Mesendoderm (in vitro differentiated cells): ENCODE data around the gene CYB561A3.
A peak's percentile ranks its signal among the peaks of the same experiment; 100 is the strongest.

Source experiments
- DNase-seq: peaks from one replicate; pipeline ENCODE4 v3.0.0; 2013
- H2AK5ac ChIP-seq: 2 replicates; pipeline ENCODE4 v1.6.1; 2013; ENCODE audit warnings: low read length, inconsistent platforms
- H2BK120ac ChIP-seq: 2 replicates; pipeline ENCODE4 v1.6.1; 2013; ENCODE audit warnings: low read depth, mild to moderate bottlenecking, low read length, moderate library complexity, mixed read lengths
- H2BK15ac ChIP-seq: replicated peaks from 2 replicates; pipeline ENCODE4 v1.6.1; 2013; ENCODE audit warnings: low read depth, mild to moderate bottlenecking, moderate library complexity
- H2BK5ac ChIP-seq: 2 replicates; pipeline ENCODE4 v1.6.1; 2013; ENCODE audit warnings: low read length, inconsistent platforms
- H3K18ac ChIP-seq: 2 replicates; pipeline ENCODE4 v1.6.1; 2013; ENCODE audit warnings: mild to moderate bottlenecking, low read length, mixed read lengths
- H3K23ac ChIP-seq: one replicate; pipeline ENCODE4 v1.6.1; 2013; ENCODE audit warnings: low read length
- H3K27ac ChIP-seq: 2 replicates; pipeline ENCODE4 v1.5.1; 2013; ENCODE audit warnings: low read depth, mild to moderate bottlenecking, inconsistent platforms, low read length, moderate library complexity
- H3K27me3 ChIP-seq: 2 replicates; pipeline ENCODE4 v1.6.1; 2013; ENCODE audit warnings: low read length, control low read depth, mild to moderate bottlenecking, inconsistent platforms; ENCODE audit not compliant: insufficient read depth, poor library complexity
- H3K36me3 ChIP-seq: 2 replicates; pipeline ENCODE4 v1.6.1; 2013; ENCODE audit warnings: low read length, inconsistent platforms; ENCODE audit not compliant: control insufficient read depth, insufficient read depth
- H3K4ac ChIP-seq: one replicate; pipeline ENCODE4 v1.6.1; 2013; ENCODE audit warnings: low read depth, mild to moderate bottlenecking, low read length, moderate library complexity
- H3K4me1 ChIP-seq: 2 replicates; pipeline ENCODE4 v1.6.1; 2013; ENCODE audit warnings: low read depth, low read length, inconsistent platforms; ENCODE audit not compliant: control insufficient read depth
- H3K4me2 ChIP-seq: 2 replicates; pipeline ENCODE4 v1.6.1; 2013; ENCODE audit warnings: low read length
- H3K4me3 ChIP-seq: 2 replicates; pipeline ENCODE4 v1.5.1; 2013; ENCODE audit warnings: mild to moderate bottlenecking, low read length
- H3K56ac ChIP-seq: one replicate; pipeline ENCODE4 v1.6.1; 2013; ENCODE audit warnings: low read length
- H3K79me1 ChIP-seq: 2 replicates; pipeline ENCODE4 v1.6.1; 2013; ENCODE audit warnings: low read length, inconsistent platforms
- H3K79me2 ChIP-seq: 2 replicates; pipeline ENCODE4 v1.6.1; 2013; ENCODE audit warnings: mild to moderate bottlenecking, low read length; ENCODE audit not compliant: control insufficient read depth, insufficient read depth
- H3K9ac ChIP-seq: 2 replicates; pipeline ENCODE4 v1.6.1; 2013; ENCODE audit warnings: low read length, inconsistent platforms
- H4K5ac ChIP-seq: one replicate; pipeline ENCODE4 v1.6.1; 2013; ENCODE audit warnings: low read length
- H4K8ac ChIP-seq: one replicate; pipeline ENCODE4 v1.6.1; 2013; ENCODE audit warnings: low read depth, mild to moderate bottlenecking, control low read depth, low read length, moderate library complexity
- WGBS: extraction: QIAGEN DNeasy Blood & Tissue Kit; methylation state at CpG from one replicate; pipeline ENCODE4 v1.1.7; 2013; ENCODE audit warnings: low lambda C conversion rate, missing lambda C conversion rate; ENCODE audit not compliant: insufficient coverage; ENCODE audit errors: extremely low coverage; 5-methylcytosine and 5-hydroxymethylcytosine counted together

Gene CYB561A3

DNA sequence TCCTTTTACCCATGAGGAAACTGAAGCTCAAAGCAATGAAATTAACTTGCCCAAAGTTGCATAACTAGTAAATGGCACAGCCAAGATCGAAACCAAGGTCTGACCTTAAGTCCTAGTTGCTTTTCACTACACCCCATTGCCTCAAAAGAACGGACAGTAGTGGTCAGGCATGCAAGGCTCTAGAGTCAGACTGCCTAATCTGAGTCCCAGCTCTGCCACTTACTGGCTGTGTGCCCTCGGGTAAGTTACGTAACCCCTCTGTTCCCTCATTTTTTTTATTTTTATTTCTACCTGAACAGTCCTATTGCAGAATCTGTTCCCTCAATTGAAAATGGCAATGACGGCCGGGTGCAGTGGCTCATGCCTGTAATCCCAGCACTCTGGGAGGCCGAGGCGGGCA, 9.6 kb downstream of the CYB561A3 start:
- Histone ChIP-seq H3K4me2 (no peak overlapping the region), H2AK5ac (no peak overlapping the region), H3K4ac (no peak overlapping the region), H3K23ac (no peak overlapping the region), H2BK120ac (no peak overlapping the region), H3K36me3 (peaks cover 3% of the 10 kb centered on the region), H3K18ac (no peak overlapping the region), H3K27me3 (no peaks in the 10 kb centered on the region), H2BK15ac (no peak overlapping the region), H4K8ac (no peak overlapping the region), H3K4me1 (no peaks in the 10 kb centered on the region), H3K56ac (no peak overlapping the region), H3K79me1 (no peaks in the 10 kb centered on the region), H3K79me2 (no peaks in the 10 kb centered on the region), H3K4me3 (no peak overlapping the region), H3K27ac (no peak overlapping the region), H2BK5ac (no peak overlapping the region), H4K5ac (no peak overlapping the region), H3K9ac (no peak overlapping the region)
- no CpG with 5 or more reads among the region's 8 CpGs for WGBS
- DNase-seq: no peak

DNA sequence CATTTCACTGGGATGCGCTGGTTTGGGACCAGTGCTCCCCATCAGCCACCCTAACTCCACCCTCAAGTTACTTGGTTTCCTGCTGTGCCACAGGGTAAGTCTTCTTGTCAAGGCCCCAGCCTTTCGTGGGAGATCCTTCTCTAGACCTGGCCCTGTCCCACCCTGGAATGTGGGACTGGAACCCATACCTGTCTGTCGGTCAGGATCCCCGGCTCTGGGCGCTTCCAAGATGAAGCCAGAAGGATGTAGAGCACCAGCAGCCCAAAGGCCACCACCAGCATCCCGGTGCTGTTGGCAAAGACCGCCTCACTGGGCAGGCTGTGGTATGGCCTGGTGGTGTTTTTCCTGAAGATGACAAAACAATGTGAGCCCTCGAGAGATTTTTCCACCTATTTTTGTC, 10.9 kb downstream of the CYB561A3 start:
- H3K79me1 ChIP-seq: no peaks in the 10 kb centered on the region
- H3K4me1 ChIP-seq: no peaks in the 10 kb centered on the region
- no peak overlapping the region for H3K27ac ChIP-seq
- H2BK120ac ChIP-seq: no peak overlapping the region
- WGBS: no CpG with 5 or more reads among the region's 8 CpGs
- no peak for DNase-seq
- no peaks in the 10 kb centered on the region for H3K27me3 ChIP-seq
- H3K36me3 ChIP-seq: peaks cover 3% of the 10 kb centered on the region
- no peak overlapping the region for H3K9ac ChIP-seq
- no peak overlapping the region for H4K5ac ChIP-seq
- no peak overlapping the region for H4K8ac ChIP-seq
- H3K23ac ChIP-seq: no peak overlapping the region
- no peaks in the 10 kb centered on the region for H3K79me2 ChIP-seq
- no peak overlapping the region for H2BK15ac ChIP-seq
- H3K56ac ChIP-seq: no peak overlapping the region
- no peak overlapping the region for H3K4me3 ChIP-seq
- no peak overlapping the region for H2BK5ac ChIP-seq
- H2AK5ac ChIP-seq: no peak overlapping the region
- H3K4me2 ChIP-seq: no peak overlapping the region
- H3K4ac ChIP-seq: no peak overlapping the region
- H3K18ac ChIP-seq: no peak overlapping the region

DNA sequence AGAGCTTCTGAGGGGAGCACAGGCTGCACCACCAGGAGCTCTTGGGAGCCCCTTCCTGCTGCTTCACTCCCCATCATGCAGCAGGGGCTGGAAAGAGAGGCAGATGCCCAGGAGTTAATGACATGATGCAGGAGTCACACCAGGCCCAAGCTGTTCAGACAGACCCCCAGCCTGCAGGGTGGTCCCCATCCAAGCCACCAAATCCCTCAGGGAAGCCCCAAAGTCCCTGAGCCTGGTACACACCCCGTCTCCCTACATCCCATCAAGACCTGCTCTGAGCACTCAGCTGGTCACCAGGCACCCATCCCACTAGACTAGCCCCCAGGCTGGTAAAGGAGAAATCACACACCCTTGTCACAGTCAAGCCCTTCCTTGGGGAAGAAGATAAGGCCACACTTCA, 11.3 kb downstream of the CYB561A3 start:
- H2AK5ac ChIP-seq: no peak overlapping the region
- no peak overlapping the region for H3K18ac ChIP-seq
- H3K9ac ChIP-seq: no peak overlapping the region
- no peak overlapping the region for H3K4ac ChIP-seq
- H3K4me3 ChIP-seq: no peak overlapping the region
- H3K4me2 ChIP-seq: no peak overlapping the region
- H3K79me1 ChIP-seq: no peaks in the 10 kb centered on the region
- no peaks in the 10 kb centered on the region for H3K27me3 ChIP-seq
- no CpG with 5 or more reads among the region's 1 CpG for WGBS
- no peak overlapping the region for H2BK120ac ChIP-seq
- no peak overlapping the region for H2BK15ac ChIP-seq
- H3K27ac ChIP-seq: no peak overlapping the region
- H3K23ac ChIP-seq: no peak overlapping the region
- no peak overlapping the region for H4K5ac ChIP-seq
- no peak for DNase-seq
- H4K8ac ChIP-seq: no peak overlapping the region
- H2BK5ac ChIP-seq: no peak overlapping the region
- peaks cover 3% of the 10 kb centered on the region for H3K36me3 ChIP-seq
- H3K56ac ChIP-seq: no peak overlapping the region
- no peaks in the 10 kb centered on the region for H3K79me2 ChIP-seq
- no peaks in the 10 kb centered on the region for H3K4me1 ChIP-seq

DNA sequence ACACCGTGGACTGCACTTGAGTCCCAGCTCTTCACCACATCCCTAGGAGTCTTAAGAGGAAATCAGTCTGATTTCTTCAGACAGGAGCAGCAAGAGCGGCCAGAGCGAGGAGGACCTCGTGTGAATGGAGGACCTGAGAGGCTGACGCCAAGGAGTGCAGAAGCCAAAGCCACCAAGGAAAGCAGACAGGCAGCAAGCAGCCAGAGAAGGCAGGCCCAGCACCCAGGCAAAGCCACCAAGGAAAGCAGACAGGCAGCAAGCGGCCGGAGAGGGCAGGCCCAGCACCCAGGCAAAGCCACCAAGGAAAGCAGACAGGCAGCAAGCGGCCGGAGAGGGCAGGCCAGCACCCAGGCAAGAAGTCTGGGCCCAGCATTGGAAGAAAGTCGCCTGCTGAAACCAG, 11.8 kb downstream of the CYB561A3 start:
- Histone ChIP-seq H3K4me2 (no peak overlapping the region), H3K4me1 (no peaks in the 10 kb centered on the region), H2BK120ac (no peak overlapping the region), H3K79me2 (no peaks in the 10 kb centered on the region), H3K36me3 (peaks cover 3% of the 10 kb centered on the region), H3K4ac (no peak overlapping the region), H4K8ac (no peak overlapping the region), H3K23ac (no peak overlapping the region), H3K4me3 (no peak overlapping the region), H2BK15ac (no peak overlapping the region), H2BK5ac (no peak overlapping the region), H3K27ac (no peak overlapping the region), H4K5ac (no peak overlapping the region), H2AK5ac (no peak overlapping the region), H3K18ac (no peak overlapping the region), H3K56ac (no peak overlapping the region), H3K27me3 (no peaks in the 10 kb centered on the region), H3K79me1 (no peaks in the 10 kb centered on the region), H3K9ac (no peak overlapping the region)
- no CpG with 5 or more reads among the region's 10 CpGs for WGBS
- no peak for DNase-seq

- DNase-seq: no peak
- no peak overlapping the region for H3K4me2 ChIP-seq
- H2AK5ac ChIP-seq: no peak overlapping the region
- H3K4ac ChIP-seq: no peak overlapping the region
- WGBS: no CpG with 5 or more reads among the region's 12 CpGs
- no peak overlapping the region for H3K9ac ChIP-seq
- no peak overlapping the region for H3K27ac ChIP-seq
- no peaks in the 10 kb centered on the region for H3K79me1 ChIP-seq
- H3K4me3 ChIP-seq: no peak overlapping the region
- H3K36me3 ChIP-seq: peaks cover 3% of the 10 kb centered on the region
- H3K4me1 ChIP-seq: no peaks in the 10 kb centered on the region
- no peak overlapping the region for H2BK5ac ChIP-seq
- H3K18ac ChIP-seq: no peak overlapping the region
- no peak overlapping the region for H2BK15ac ChIP-seq
- H4K8ac ChIP-seq: no peak overlapping the region
- no peaks in the 10 kb centered on the region for H3K79me2 ChIP-seq
- H3K56ac ChIP-seq: no peak overlapping the region
- H3K23ac ChIP-seq: no peak overlapping the region
- H3K27me3 ChIP-seq: no peaks in the 10 kb centered on the region
- H2BK120ac ChIP-seq: no peak overlapping the region
- H4K5ac ChIP-seq: no peak overlapping the region
Measured at GRCh38 chr11:61349189-61349751, 12.4 kb downstream of the CYB561A3 start.

- Histone ChIP-seq H3K9ac (no peak overlapping the region), H3K18ac (no peak overlapping the region), H3K56ac (no peak overlapping the region), H2BK15ac (no peak overlapping the region), H3K79me1 (no peaks in the 10 kb centered on the region), H3K4me2 (no peak overlapping the region), H2BK5ac (no peak overlapping the region), H3K4me1 (no peaks in the 10 kb centered on the region), H3K4ac (no peak overlapping the region), H4K8ac (no peak overlapping the region), H3K23ac (no peak overlapping the region), H2AK5ac (no peak overlapping the region), H2BK120ac (no peak overlapping the region), H4K5ac (no peak overlapping the region), H3K4me3 (no peak overlapping the region), H3K27me3 (no peaks in the 10 kb centered on the region), H3K79me2 (no peaks in the 10 kb centered on the region), H3K27ac (no peak overlapping the region), H3K36me3 (peaks cover 3% of the 10 kb centered on the region)
- no CpG with 5 or more reads among the region's 11 CpGs for WGBS
- peak; percentile 6 for DNase-seq
Measured at GRCh38 chr11:61347916-61348461, 13.7 kb downstream of the CYB561A3 start.
